ENCODE data around the gene FIZ1.

The FIZ1 gene

GRCh38 chr19:55581823-55582223, 17.5 kb downstream of the FIZ1 start:
- TF ChIP-seq PPARA (CRISPR knock-in tag; IDR thresholded peaks at IDR 0.05; ENCODE audit: borderline replicate concordance): no peak
- no peak for TF ChIP-seq ARNTL (CRISPR knock-in tag; IDR thresholded peaks at IDR 0.05; ENCODE audit: borderline replicate concordance, low read depth)
- TF ChIP-seq PATZ1 (CRISPR knock-in tag; IDR thresholded peaks at IDR 0.05; ENCODE audit: borderline replicate concordance): no peak
- no peak for TF ChIP-seq ZNF565 (CRISPR knock-in tag; conservative IDR thresholded peaks at IDR 0.05; ENCODE audit: low read depth)
- TF ChIP-seq ESRRG (CRISPR knock-in tag; IDR thresholded peaks at IDR 0.05): no peak
- TF ChIP-seq ZNF70 (CRISPR knock-in tag; IDR thresholded peaks at IDR 0.05): no peak
- no peak for TF ChIP-seq CSDC2 (CRISPR knock-in tag; IDR thresholded peaks at IDR 0.05)
- no peak for TF ChIP-seq CREB5 (CRISPR knock-in tag; IDR thresholded peaks at IDR 0.05; ENCODE audit: low read depth)
- no peak for TF ChIP-seq RARB (CRISPR knock-in tag; IDR thresholded peaks at IDR 0.05)
- TF ChIP-seq GLIS3 (CRISPR knock-in tag; IDR thresholded peaks at IDR 0.05): no peak
- TF ChIP-seq ZC3H10 (CRISPR knock-in tag; IDR thresholded peaks at IDR 0.05): no peak
- ATAC-seq: no peak

- TF ChIP-seq TSHZ2 (CRISPR knock-in tag; IDR thresholded peaks at IDR 0.05) (no peak), ZFP30 (CRISPR knock-in tag; IDR thresholded peaks at IDR 0.05) (no peak), OSR1 (CRISPR knock-in tag; IDR thresholded peaks at IDR 0.05) (no peak), ZC3H10 (CRISPR knock-in tag; IDR thresholded peaks at IDR 0.05) (no peak), ISL1 (CRISPR knock-in tag; IDR thresholded peaks at IDR 0.05) (no peak), ZNF8 (CRISPR knock-in tag; IDR thresholded peaks at IDR 0.05) (no peak), ESRRG (CRISPR knock-in tag; IDR thresholded peaks at IDR 0.05) (no peak), PPARA (CRISPR knock-in tag; IDR thresholded peaks at IDR 0.05; ENCODE audit: borderline replicate concordance) (no peak), CREB5 (CRISPR knock-in tag; IDR thresholded peaks at IDR 0.05; ENCODE audit: low read depth) (no peak), TCF4 (CRISPR knock-in tag; IDR thresholded peaks at IDR 0.05; ENCODE audit: borderline replicate concordance) (no peak), CSDC2 (CRISPR knock-in tag; IDR thresholded peaks at IDR 0.05) (no peak), ARNTL (CRISPR knock-in tag; IDR thresholded peaks at IDR 0.05; ENCODE audit: borderline replicate concordance, low read depth) (no peak), POU6F1 (CRISPR knock-in tag; IDR thresholded peaks at IDR 0.05; ENCODE audit: borderline replicate concordance, low read depth) (no peak), ZNF565 (CRISPR knock-in tag; conservative IDR thresholded peaks at IDR 0.05; ENCODE audit: low read depth) (no peak), SNAI2 (CRISPR knock-in tag; IDR thresholded peaks at IDR 0.05) (no peak), PATZ1 (CRISPR knock-in tag; IDR thresholded peaks at IDR 0.05; ENCODE audit: borderline replicate concordance) (no peak), ZFP3 (CRISPR knock-in tag; IDR thresholded peaks at IDR 0.05) (no peak), RARB (CRISPR knock-in tag; IDR thresholded peaks at IDR 0.05) (no peak)
Measured at GRCh38 chr19:55581145-55581822, 18.0 kb downstream of the FIZ1 start.

More at GRCh38 chr19:55581145-55581822, 18.0 kb downstream of the FIZ1 start:
- ATAC-seq: no peak; the same call in 2 of the 3 replicates

All from SK-N-SH treated with all-trans-retinoic acid at 6 μM for 48 hours (cell line).